Fibroblast of skin of right quadriceps (primary cell): Measurements from ENCODE around the gene TBXAS1.
"Not testable (repeated sequence)": the region's sequence is repeated elsewhere in the genome, so short reads cannot be mapped to it uniquely, and the experiment has no call there.

ENCODE experiments used
- DNase-seq: peaks from one replicate; pipeline ENCODE4 v3.0.0-alpha.2; 2013

Gene TBXAS1

DNA sequence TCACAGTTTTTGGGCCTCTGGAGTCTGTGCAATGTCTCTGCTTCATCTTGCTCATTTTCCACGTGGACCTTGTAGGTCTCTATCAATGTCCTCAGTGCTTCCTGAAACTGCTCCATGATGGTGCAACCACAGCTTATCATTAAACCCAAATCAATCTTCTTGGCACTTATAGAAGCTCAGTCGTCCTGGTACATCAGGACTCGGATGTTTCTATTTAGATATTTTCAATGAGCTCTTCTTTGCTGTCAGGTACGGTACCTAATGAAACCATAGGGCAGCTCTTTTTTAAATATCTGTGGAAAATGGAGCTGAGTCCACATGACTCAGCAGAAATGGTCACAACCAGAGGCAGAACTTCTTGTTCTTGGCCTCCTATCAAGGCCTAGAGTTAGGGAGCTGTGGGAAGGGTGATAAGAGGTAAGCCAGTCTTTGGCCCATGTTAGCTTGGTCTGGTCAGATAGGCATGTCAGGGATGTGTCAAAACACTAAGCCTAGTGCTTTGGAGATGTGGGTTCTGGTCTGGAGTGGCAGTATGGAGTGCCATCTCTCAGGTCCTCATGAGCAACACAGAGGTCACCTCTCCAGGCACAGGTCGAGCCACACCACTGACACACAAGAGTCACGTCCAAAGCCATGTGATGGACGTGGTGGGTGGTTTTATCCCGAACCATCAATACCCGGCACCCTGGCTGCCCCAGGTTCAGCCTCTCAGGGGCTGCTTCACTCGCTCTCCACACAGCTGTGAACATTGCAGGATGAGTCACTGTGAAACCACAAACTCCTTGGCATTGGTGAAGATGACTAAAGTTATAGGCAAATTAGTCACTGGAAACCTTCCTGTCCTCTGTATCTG, 87.0 kb downstream of the TBXAS1 start:
- DNase-seq = peak; percentile 98

DNA sequence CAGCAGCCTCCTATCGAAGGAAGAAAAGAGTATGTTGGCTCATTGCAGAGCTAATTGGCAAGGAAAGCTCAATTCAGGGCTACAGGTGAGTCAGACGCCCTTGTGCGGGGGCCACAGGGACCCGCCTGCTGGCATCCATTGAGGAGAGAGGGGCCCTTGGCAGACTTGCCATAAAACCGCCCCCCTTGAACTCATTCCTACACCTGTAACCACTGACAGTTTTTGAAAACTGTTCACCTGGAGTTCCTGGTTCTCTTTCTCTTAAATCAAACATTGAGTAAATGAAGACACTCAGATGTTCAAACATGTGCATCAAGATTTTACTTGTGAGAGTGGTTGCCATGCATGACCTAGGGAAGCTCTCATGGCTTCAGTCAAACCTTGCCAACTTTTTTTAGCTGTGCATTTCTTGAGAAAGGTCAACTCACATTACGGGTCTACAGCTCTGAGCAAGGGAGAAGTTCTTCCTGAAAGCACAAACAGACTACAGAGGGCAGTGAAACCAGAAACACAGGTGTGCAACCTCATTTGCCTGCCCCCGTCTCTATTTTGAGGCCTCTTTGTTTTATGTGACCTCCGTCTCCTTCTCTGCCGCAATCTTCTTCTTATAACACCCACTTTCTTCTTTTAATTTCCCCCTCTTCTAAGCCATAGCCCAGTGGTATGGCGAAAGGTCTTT, 87.8 kb downstream of the TBXAS1 start:
- no peak for DNase-seq

DNA sequence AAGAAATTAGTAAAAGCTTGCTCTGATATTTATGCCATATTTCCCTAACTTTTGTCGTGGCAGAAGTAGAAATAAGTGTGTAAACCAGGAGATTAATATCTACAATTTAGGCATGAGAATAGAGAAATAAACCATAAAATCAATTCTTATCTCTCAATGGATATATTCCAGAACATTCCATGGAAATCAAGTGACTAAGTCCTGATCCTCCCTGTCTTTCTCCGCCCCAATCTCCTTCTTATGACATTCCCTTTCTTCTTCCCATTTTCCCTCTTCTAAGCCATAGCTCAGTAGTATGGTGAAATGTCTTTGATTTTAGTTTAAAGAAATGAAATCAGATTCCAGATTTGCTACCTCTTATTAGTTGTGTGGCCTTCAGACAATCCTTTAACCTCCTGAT, 88.8 kb downstream of the TBXAS1 start:
- DNase-seq = no peak

DNA sequence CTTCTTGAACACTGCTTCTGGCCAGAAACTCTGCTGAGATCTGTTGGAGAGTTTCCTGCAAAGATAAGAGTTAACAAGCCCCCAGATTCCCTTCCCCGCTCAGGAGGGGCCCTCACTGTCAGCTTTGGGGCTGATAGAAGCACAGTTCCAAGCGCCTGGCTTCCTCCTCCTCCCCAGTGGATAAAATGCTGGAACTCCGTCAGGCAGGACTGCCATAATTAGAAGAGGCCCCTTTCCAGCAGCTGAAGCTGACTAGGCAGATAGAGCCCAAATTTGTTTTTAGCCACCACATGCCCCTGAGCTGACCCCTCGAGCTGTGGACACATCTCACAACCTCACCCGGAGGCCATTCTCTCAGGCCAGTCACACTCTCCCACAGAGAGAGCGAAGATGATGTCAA, 89.4 kb downstream of the TBXAS1 start:
- no peak for DNase-seq

GRCh38 chr7:139923090-139923489, 94.0 kb downstream of the TBXAS1 start:
- DNase-seq = no peak

DNA sequence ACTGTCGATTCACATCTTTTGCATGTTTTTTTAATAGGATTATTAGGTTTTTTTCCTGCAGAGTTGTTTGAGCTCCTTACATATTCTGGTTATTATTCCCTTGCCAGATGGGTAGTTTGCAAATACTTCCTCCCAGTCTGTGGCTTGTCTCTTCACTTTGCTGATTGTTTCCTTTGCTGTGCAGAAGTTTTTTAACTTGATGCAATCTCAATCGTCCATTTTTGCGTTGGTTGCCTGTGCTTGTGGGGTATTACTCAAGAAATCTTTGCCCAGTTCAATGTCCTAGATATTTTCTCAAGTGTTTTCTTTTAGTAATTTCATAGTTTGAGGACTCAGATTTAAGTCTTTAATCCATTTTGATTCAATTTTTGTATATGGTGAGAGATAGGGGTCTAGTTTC, 95.4 kb downstream of the TBXAS1 start:
- no peak for DNase-seq

DNA sequence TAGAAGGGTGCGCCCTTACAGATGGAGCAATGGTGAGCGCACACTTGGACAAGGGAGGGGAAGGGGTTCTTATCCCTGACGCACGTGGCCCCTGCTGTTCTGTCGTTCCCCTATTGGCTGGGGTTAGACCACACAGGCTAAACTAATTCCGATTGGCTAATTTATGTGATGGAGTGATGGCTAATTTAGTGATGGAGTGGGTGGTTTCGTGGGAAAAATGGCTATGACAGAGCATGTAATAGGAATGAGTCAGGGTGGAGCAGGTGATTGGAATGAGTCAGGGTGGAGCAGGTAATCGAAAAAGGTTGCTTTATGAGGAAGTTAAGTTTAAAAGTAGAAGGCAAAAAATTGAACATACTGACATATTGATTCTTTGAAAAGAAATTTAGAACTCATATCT, 100.2 kb downstream of the TBXAS1 start:
- not testable (repeated sequence) for DNase-seq

GRCh38 chr7:139930286-139930965, 101.4 kb downstream of the TBXAS1 start:
- no peak for DNase-seq

DNA sequence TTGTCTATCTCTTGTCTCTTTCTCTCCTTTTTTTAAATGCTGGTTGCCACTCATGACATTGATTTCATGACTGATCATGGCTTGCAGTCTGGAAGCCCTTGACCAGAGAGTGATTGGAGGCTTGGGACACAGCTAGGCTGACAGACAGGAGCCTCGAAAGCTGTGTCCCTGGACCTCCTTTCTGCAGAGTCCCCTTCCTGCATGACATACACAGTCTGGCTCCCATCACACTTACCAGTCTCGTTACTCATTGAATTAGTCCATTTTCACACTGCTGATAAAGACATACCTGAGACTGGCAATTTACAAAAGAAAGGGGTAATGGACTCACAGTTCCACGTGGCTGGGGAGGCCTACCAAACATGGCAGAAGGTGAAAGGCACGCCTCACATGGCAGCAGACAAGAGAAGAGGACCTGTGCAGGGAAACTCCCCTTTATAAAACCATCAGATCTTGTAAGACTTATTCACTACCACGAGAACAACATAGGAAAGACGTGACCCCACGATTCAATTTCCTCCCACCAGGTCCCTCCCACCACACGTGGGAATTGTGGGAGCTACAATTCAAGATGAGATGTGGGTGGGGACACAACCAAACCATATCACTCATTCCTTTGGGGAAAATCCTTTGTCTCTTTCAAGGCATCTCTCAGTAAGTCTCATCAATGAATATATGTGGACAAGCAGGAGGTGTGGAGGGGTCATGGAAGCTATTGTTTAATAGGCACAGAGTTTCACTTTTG, 102.3 kb downstream of the TBXAS1 start:
- no peak for DNase-seq

GRCh38 chr7:139932531-139932930, 103.5 kb downstream of the TBXAS1 start:
- no peak for DNase-seq

GRCh38 chr7:139936760-139937310, 107.8 kb downstream of the TBXAS1 start:
- peak; percentile 55 for DNase-seq

DNA sequence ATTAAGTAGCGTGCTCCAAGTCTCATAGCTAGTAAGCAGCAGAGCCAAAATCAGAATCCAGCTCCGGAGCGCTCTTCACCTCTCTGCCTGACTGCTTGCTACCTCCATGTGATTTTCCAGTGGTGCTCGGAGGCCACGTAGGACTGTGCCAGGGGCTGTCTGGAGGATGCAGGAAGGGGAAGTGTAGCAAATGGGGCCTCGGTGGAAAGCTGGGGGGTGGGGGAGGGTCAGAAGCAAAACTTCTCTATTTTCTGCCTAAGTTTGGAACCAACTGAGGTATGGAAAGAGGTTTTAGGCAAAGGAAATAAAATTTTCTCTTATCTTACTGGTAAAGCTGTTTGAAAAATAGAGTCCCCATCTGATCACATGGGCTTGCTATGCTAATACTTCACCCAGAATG, 108.7 kb downstream of the TBXAS1 start:
- no peak for DNase-seq

- no peak for DNase-seq
Measured at GRCh38 chr7:139940866-139941265, 111.8 kb downstream of the TBXAS1 start.

DNA sequence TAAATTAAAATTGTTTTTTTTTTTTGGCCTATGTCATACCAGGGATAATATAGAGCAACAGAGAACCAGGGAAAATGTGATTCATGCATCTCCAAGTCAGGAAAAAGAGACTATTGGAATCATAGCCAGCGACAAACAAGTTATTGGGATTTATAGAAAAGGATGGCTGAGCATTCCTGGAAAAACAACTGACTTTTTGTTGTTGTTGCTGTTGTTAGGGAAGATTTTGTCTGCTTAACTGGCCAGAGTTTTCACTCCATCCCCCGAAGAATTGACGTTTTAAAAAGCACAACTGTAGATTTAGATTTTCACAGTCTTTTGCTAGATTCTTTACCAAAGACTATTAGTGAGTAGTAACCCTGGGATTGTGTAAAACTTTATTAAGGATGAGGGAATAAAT, 112.4 kb downstream of the TBXAS1 start:
- no peak for DNase-seq

GRCh38 chr7:139941866-139942265, 112.8 kb downstream of the TBXAS1 start:
- no peak for DNase-seq

DNA sequence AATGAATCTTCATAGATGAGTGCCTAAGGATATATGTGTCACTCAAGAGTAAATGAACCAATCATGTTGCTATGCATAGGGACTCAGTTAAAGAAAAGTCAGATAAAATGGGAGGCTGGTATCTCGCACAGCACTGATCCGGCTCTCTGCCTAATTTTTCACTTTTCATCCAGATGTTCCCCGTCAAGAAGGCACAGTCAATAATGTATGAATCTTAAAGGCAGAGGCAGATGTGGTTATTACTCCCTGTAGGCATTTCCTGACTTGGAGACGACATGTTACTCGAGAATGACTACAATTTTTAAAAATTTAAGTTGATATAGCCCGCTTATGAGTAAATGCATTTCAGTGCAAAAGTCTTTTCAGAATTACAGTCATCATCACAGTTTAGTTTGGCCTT, 113.6 kb downstream of the TBXAS1 start:
- peak; percentile 4 for DNase-seq

DNA sequence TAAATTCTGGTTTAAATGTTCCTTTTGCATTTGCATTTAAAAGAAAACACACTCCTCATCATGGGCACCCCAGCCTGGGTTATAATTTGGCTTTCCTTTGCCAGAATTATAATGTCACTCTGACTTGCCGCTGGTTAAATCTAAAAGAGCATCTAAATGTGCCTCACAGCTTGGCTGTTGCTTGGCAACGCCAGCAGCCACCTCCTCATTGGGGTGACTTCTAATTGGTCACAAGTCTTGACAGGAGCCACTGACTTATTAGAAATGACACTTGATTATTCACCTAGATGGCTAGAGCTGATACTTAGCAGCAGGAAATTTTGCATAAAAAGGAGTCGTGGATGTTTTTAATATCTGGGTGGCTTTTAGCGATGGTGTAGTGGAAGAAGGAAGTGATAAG, 114.3 kb downstream of the TBXAS1 start:
- no peak for DNase-seq

DNA sequence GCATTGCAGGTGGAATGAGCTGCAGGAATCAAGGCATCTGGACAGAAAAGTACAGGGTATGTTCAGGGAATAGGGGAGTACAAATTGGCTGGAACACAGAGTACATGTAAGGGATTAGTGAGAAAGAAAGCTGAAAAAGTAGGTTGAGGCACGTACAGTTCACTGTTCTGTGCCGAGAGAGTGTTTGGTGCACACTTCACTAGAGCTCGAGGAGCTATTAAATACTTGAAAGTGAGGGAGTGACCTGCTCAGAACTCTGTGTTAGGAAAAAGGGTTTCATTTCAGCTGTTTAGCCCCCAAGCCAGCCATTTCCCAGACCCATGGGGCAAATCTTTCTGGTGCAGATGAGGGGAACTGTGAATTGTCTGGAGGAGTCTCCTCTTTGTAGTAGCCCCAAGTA, 115.2 kb downstream of the TBXAS1 start:
- no peak for DNase-seq

GRCh38 chr7:139946533-139946932, 117.5 kb downstream of the TBXAS1 start:
- no peak for DNase-seq

- DNase-seq = no peak
Measured at GRCh38 chr7:139947021-139947420, 118.0 kb downstream of the TBXAS1 start.

DNA sequence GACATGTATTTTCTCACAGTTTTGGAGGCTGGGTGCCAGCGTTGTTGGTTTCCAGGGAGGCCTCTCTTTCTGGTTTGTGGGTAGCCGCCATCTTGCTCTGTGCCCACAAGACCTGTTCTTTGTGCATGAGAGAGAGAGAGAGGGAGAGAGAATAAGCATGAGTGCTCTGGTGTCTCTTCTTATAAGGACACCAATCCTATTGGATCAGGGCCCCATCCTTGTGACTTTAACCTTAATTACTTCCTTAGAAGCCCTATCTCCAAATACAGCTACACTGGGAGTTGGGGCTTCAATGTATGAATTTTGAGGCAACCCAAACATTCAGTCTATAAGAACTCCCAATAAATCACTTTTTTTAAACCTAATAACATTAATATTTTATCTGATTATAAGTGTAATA, 119.1 kb downstream of the TBXAS1 start:
- no peak for DNase-seq

GRCh38 chr7:139948587-139949335, 119.7 kb downstream of the TBXAS1 start:
- DNase-seq = no peak
